Measurements from ENCODE around the gene KCNJ10. TPM values are rescaled to one million over a fixed set of nuclear protein-coding genes. Genes with fewer than 3 reads are reported as not detected.

KCNJ10 gene
- total and polyA plus RNA-seq, 2 of the 13 experiments (the other 11 are each of a cell fraction or from before 2014, with no cell fraction given), result 4.4 to 10.3 TPM

GRCh38 chr1:160018900-160019299 lies 51.1 kb downstream of the KCNJ10 start:
- no peak for FAIRE-seq
- POLR2A ChIA-PET, result no interaction called here
- TF ChIP-seq ZBTB20 (CRISPR knock-in tag; IDR thresholded peaks at IDR 0.05; ENCODE audit: borderline replicate concordance, low read depth) (no peak), PBX2 (CRISPR knock-in tag; IDR thresholded peaks at IDR 0.05) (no peak), ZNF12 (CRISPR knock-in tag; IDR thresholded peaks at IDR 0.05) (no peak), RFX3 (CRISPR knock-in tag; IDR thresholded peaks at IDR 0.05) (no peak), ZNF264 (CRISPR knock-in tag; IDR thresholded peaks at IDR 0.05) (no peak), ETS1 (CRISPR knock-in tag; IDR thresholded peaks at IDR 0.05) (no peak), FOSL2 (CRISPR knock-in tag; IDR thresholded peaks at IDR 0.05) (peak; percentile 45; the same call in 1 of the 2 replicates)

GRCh38 chr1:160018347-160018746 lies 51.6 kb downstream of the KCNJ10 start:
- in situ Hi-C loops (cut with HindIII; ENCODE audit: extremely low pct_ligation_motif_present, low pct_unique_long_range_greater_than_20kb) (no loop called here), intact Hi-C loops (cut with micrococcal nuclease; ENCODE audit: unreplicated experiment) (no loop called here)
- Histone ChIP-seq H3K27ac (ENCODE audit: extremely low read length, insufficient read depth, low read length) (no peak overlapping the region), H3K9me3 (ENCODE audit: low read length) (no peaks in the 10 kb centered on the region), H3K27me3 (ENCODE audit: control insufficient read depth in 1 of 2, insufficient read depth in 2 of 2, low read length in 2 of 2) (peaks cover 0 to 8% of the 10 kb centered on the region in 2 experiments; a peak in 1 of 5 replicates), H3K9ac (ENCODE audit: insufficient read depth, low read depth, low read length) (no peak overlapping the region), H4K20me1 (ENCODE audit: insufficient read depth, low read length) (no peaks in the 10 kb centered on the region), H3K4me2 (ENCODE audit: low read depth, low read length) (no peak overlapping the region), H3K36me3 (replicated peaks in 1 of 2; ENCODE audit: control insufficient read depth in 1 of 2, insufficient read depth in 2 of 2, low read length in 2 of 2) (no peaks in the 10 kb centered on the region), H2AFZ (ENCODE audit: low read length) (no peak overlapping the region), H3K4me1 (ENCODE audit: insufficient read depth, low read length) (no peaks in the 10 kb centered on the region), H3K4me3 (replicated peaks in 1 of 3; ENCODE audit: insufficient read depth in 1 of 3, low read depth in 2 of 3, low read length in 3 of 3) (no peak overlapping the region), H3K79me2 (ENCODE audit: insufficient read depth, low read length) (no peaks in the 10 kb centered on the region)
- no peak for DNase-seq (ENCODE audit: low spot score)
- no TSS peak for BruUV-seq (replicated peaks)
- CTCF ChIA-PET (ENCODE audit: low intra/inter-chr PET ratio, low total read pairs), result no interaction called here
- POLR2A ChIA-PET, result no interaction called here
- WGBS (ENCODE audit: low lambda C conversion rate), result 58% methylated on average over 3 of the region's 3 CpGs
- FAIRE-seq, result no peak
- ATAC-seq, result no peak
- TF ChIP-seq TCF12 (IDR thresholded peaks at IDR 0.05), result no peak
- no peak for TF ChIP-seq TCF12 (CRISPR knock-in tag; IDR thresholded peaks at IDR 0.05)
- no peak for TF ChIP-seq ZNF841 (CRISPR knock-in tag; IDR thresholded peaks at IDR 0.05; ENCODE audit: borderline replicate concordance)
- no peak for TF ChIP-seq ZNF264 (CRISPR knock-in tag; IDR thresholded peaks at IDR 0.05)
- TF ChIP-seq ZNF784 (CRISPR knock-in tag; IDR thresholded peaks at IDR 0.05; ENCODE audit: borderline replicate concordance), result no peak
- TF ChIP-seq GMEB2 (CRISPR knock-in tag; IDR thresholded peaks at IDR 0.05; ENCODE audit: low read depth), result no peak
- TF ChIP-seq GZF1 (CRISPR knock-in tag; IDR thresholded peaks at IDR 0.05), result no peak

More at GRCh38 chr1:160018900-160019299, 51.1 kb downstream of the KCNJ10 start:
- Histone ChIP-seq H2AFZ (ENCODE audit: low read length) (no peak overlapping the region), H3K79me2 (ENCODE audit: insufficient read depth, low read length) (no peaks in the 10 kb centered on the region), H3K27ac (ENCODE audit: extremely low read length, insufficient read depth, low read length) (no peak overlapping the region), H3K9ac (ENCODE audit: insufficient read depth, low read depth, low read length) (no peak overlapping the region), H3K4me3 (replicated peaks in 1 of 3; ENCODE audit: insufficient read depth in 1 of 3, low read depth in 2 of 3, low read length in 3 of 3) (no peak overlapping the region), H3K4me1 (ENCODE audit: insufficient read depth, low read length) (no peaks in the 10 kb centered on the region), H4K20me1 (ENCODE audit: insufficient read depth, low read length) (no peaks in the 10 kb centered on the region), H3K4me2 (ENCODE audit: low read depth, low read length) (no peak overlapping the region), H3K27me3 (ENCODE audit: control insufficient read depth in 1 of 2, insufficient read depth in 2 of 2, low read length in 2 of 2) (peaks cover 0 to 8% of the 10 kb centered on the region in 2 experiments; a peak in 1 of 5 replicates), H3K36me3 (replicated peaks in 1 of 2; ENCODE audit: control insufficient read depth in 1 of 2, insufficient read depth in 2 of 2, low read length in 2 of 2) (no peaks in the 10 kb centered on the region), H3K9me3 (ENCODE audit: low read length) (no peaks in the 10 kb centered on the region)
- BruUV-seq (replicated peaks), result no TSS peak
- whole genome bisulfite sequencing (ENCODE audit: low lambda C conversion rate), result 17% methylated on average over 1 of the region's 1 CpG
- DNase-seq (ENCODE audit: low spot score), result no peak
- no peak for ATAC-seq
- CTCF ChIA-PET (ENCODE audit: low intra/inter-chr PET ratio, low total read pairs), result no interaction called here
- in situ Hi-C loops (cut with HindIII; ENCODE audit: extremely low pct_ligation_motif_present, low pct_unique_long_range_greater_than_20kb) (no loop called here), intact Hi-C loops (cut with micrococcal nuclease; ENCODE audit: unreplicated experiment) (no loop called here)

Data from HepG2 (cell line).